Skeletal muscle tissue (tissue), 4 donors: ENCODE results near the gene SRBD1. TPM values are rescaled to one million over a fixed set of nuclear protein-coding genes. Genes with fewer than 3 reads are reported as not detected.

ENCODE experiments used
- H3K27ac ChIP-seq: one replicate; pipeline ENCODE4 v1.7.0; 2013; ENCODE audit warnings: mild to moderate bottlenecking, low read depth, low read length, inconsistent platforms
- H3K27me3 ChIP-seq, 3 donors: one replicate each; pipeline ENCODE4 v1.7.0; 2013; ENCODE audit warnings: low read length in 3 of 3; ENCODE audit not compliant: control insufficient read depth in 3 of 3, insufficient read depth in 3 of 3
- H3K36me3 ChIP-seq, 3 donors: one replicate each; pipeline ENCODE4 v1.7.0; 2013; ENCODE audit warnings: low read length in 3 of 3; ENCODE audit not compliant: control insufficient read depth in 3 of 3, insufficient read depth in 3 of 3
- H3K4me1 ChIP-seq, 3 donors: one replicate each; pipeline ENCODE4 v1.7.0; 2013; ENCODE audit warnings: low read length in 3 of 3, mild to moderate bottlenecking in 3 of 3; ENCODE audit not compliant: control insufficient read depth in 3 of 3, insufficient read depth in 3 of 3
- H3K4me3 ChIP-seq, 3 donors: one replicate each; pipeline ENCODE4 v1.7.0; 2013; ENCODE audit warnings: low read length in 3 of 3
- H3K9ac ChIP-seq, 3 donors: one replicate each; pipeline ENCODE4 v1.7.0; 2013; ENCODE audit warnings: low read length in 3 of 3, mild to moderate bottlenecking in 3 of 3, moderate library complexity in 2 of 3, low read depth in 1 of 3
- H3K9me3 ChIP-seq, 3 donors: one replicate each; pipeline ENCODE4 v1.7.0; 2013; ENCODE audit warnings: low read length in 3 of 3; ENCODE audit not compliant: control insufficient read depth in 3 of 3
- total RNA-seq: library from RNA; depleted of rRNA; stranded (reverse); fragments of >200 nt; gene quantifications from one replicate; pipeline ENCODE4 v1.2.3, GENCODE V29; 2014
- donor health status: Osteomylitis.

Gene SRBD1
- total RNA-seq, 1 donor from 2014 or later, result 57.9 TPM

- H3K27ac ChIP-seq, result no peak overlapping the region
Measured at GRCh38 chr2:45370369-45370768, 240.7 kb downstream of the SRBD1 start.

GRCh38 chr2:45368792-45369191, 242.3 kb downstream of the SRBD1 start:
- H3K9me3 ChIP-seq, result no peaks in the 10 kb centered on the region

More at GRCh38 chr2:45370369-45370768, 240.7 kb downstream of the SRBD1 start:
- Histone ChIP-seq H3K4me3 (no peak overlapping the region), H3K36me3 (no peaks in the 10 kb centered on the region), H3K27me3 (no peaks in the 10 kb centered on the region), H3K9ac (no peak overlapping the region), H3K9me3 (no peaks in the 10 kb centered on the region), H3K4me1 (no peaks in the 10 kb centered on the region)

DNA sequence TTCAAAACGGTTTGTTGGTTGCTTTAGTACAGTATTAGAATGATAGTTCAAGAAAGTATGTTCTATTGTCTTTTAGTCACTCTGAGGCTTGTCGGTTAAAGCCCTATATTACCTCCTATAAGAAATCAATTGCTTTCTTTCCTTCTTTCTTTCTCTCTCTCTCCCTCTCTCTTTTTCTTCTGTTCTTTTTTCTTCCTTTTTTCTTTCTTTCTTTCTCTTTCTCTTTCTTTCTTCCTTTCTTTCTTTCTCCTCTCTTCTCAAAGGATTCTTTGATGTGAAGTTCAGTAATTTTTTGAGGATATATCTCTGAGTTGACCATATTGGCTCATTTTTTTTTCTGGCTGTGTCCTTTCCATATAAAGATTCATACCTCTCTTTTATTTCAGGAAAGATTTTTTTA, 249.4 kb downstream of the SRBD1 start:
- no peaks in the 10 kb centered on the region for H3K27me3 ChIP-seq
- no peak overlapping the region for H3K9ac ChIP-seq
- no peaks in the 10 kb centered on the region for H3K36me3 ChIP-seq
- H3K4me1 ChIP-seq, result no peaks in the 10 kb centered on the region
- H3K4me3 ChIP-seq, result no peak overlapping the region
- H3K9me3 ChIP-seq, result no peaks in the 10 kb centered on the region
- no peak overlapping the region for H3K27ac ChIP-seq

More at GRCh38 chr2:45368792-45369191, 242.3 kb downstream of the SRBD1 start:
- Histone ChIP-seq H3K4me3 (no peak overlapping the region), H3K4me1 (no peaks in the 10 kb centered on the region), H3K27ac (no peak overlapping the region), H3K36me3 (no peaks in the 10 kb centered on the region), H3K9ac (no peak overlapping the region), H3K27me3 (no peaks in the 10 kb centered on the region)

GRCh38 chr2:45354776-45355175, 256.3 kb downstream of the SRBD1 start:
- Histone ChIP-seq H3K36me3 (no peaks in the 10 kb centered on the region), H3K9ac (no peak overlapping the region), H3K4me3 (no peak overlapping the region), H3K4me1 (no peaks in the 10 kb centered on the region), H3K27me3 (no peaks in the 10 kb centered on the region), H3K9me3 (no peaks in the 10 kb centered on the region), H3K27ac (no peak overlapping the region)

GRCh38 chr2:45353879-45354278, 257.2 kb downstream of the SRBD1 start:
- H3K36me3 ChIP-seq, result no peaks in the 10 kb centered on the region
- no peak overlapping the region for H3K27ac ChIP-seq
- H3K4me1 ChIP-seq, result no peaks in the 10 kb centered on the region
- no peak overlapping the region for H3K4me3 ChIP-seq
- no peaks in the 10 kb centered on the region for H3K27me3 ChIP-seq
- no peak overlapping the region for H3K9ac ChIP-seq
- no peaks in the 10 kb centered on the region for H3K9me3 ChIP-seq

DNA sequence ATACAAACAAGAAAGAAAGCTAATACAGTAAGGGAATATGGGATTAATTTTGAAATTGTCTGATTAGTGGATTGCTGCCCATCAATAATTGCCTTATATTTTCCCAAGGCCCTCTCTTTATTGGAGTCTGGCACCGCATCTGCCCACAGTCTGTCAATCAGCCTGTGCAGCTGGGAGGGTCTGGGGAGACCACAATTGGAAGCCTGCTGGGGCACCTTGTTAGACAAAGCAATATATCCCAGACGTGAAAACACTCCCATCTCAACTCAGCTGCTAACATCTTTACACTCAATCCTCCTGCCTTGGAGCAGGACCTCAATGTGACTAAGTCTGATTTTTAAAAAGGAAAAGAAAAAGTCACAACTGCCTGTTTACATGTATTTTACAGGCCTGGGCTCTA, 258.6 kb downstream of the SRBD1 start:
- Histone ChIP-seq H3K36me3 (no peaks in the 10 kb centered on the region), H3K27ac (no peak overlapping the region), H3K9ac (no peak overlapping the region), H3K9me3 (no peaks in the 10 kb centered on the region), H3K27me3 (no peaks in the 10 kb centered on the region), H3K4me3 (no peak overlapping the region), H3K4me1 (no peaks in the 10 kb centered on the region)

GRCh38 chr2:45345331-45346234, 265.5 kb downstream of the SRBD1 start:
- no peaks in the 10 kb centered on the region for H3K4me1 ChIP-seq
- H3K4me3 ChIP-seq, result no peak overlapping the region
- no peak overlapping the region for H3K9ac ChIP-seq
- no peaks in the 10 kb centered on the region for H3K36me3 ChIP-seq
- H3K9me3 ChIP-seq, result no peaks in the 10 kb centered on the region
- H3K27ac ChIP-seq, result no peak overlapping the region
- peaks cover 0 to 7% (median 0%) of the 10 kb centered on the region in 3 donors for H3K27me3 ChIP-seq

- Histone ChIP-seq H3K4me1 (no peaks in the 10 kb centered on the region), H3K27ac (no peak overlapping the region), H3K27me3 (peaks cover 0 to 7% (median 0%) of the 10 kb centered on the region in 3 donors), H3K9ac (no peak overlapping the region), H3K9me3 (no peaks in the 10 kb centered on the region), H3K4me3 (no peak overlapping the region), H3K36me3 (no peaks in the 10 kb centered on the region)
Measured at GRCh38 chr2:45344502-45344901, 266.6 kb downstream of the SRBD1 start.

DNA sequence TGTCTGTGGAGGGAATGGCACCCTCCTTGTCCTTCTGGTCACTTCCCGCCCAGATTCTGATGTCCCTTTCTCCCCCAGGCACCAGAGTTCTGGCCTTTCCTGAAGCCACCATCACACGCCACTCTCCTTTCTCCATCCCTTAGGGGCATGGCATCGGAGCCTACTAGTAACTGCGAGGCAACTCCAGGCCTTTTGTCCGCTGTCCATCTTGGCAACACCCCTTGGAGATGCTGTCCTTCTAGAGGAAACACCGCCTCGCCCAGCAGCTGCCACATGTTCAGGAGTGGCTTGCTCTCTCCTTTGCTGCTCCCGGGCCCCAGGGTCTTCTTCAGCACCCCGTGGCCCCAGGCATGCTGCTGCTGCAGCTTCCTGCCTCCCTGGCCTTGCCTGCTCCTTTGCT, 267.0 kb downstream of the SRBD1 start:
- Histone ChIP-seq H3K9ac (no peak overlapping the region), H3K4me3 (no peak overlapping the region), H3K27me3 (peaks cover 0 to 7% (median 0%) of the 10 kb centered on the region in 3 donors), H3K9me3 (no peaks in the 10 kb centered on the region), H3K4me1 (no peaks in the 10 kb centered on the region), H3K36me3 (no peaks in the 10 kb centered on the region), H3K27ac (no peak overlapping the region)

DNA sequence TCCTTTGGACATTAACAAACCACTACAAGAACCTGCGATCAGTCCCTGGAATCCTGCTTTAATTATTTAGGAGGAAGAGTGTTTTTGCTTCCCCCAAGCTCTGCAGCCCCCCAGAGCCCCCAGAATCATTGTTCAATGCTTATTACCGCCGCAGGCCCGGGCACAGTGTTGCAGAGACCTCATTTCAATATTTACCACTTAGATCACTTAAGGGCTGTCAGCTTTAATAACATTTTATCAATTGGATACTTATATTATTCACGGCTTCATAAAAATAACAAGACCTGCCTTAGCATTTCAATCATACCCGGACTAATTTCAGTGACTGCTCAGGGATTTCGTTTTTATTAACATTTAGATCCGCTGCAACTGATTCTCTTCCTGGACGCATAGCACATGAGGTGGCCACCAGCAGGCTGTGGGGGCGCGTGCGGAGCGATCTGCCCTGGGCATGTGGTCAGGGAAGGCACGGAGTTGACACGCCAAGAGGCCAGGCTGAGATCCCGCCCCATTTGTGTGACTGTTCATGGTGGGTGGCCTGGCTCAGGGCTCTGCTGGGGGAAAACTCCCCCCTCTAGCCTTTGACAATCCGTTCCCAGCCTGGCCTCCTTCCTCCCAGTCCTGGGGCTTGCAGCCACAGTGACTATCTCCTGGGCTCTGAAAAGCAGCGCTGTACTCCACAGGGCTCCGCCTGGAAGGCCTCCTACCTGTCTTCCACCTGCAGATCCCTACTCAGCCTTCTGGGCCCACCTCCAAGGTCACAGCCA, 267.6 kb downstream of the SRBD1 start:
- H3K36me3 ChIP-seq, result no peaks in the 10 kb centered on the region
- no peaks in the 10 kb centered on the region for H3K9me3 ChIP-seq
- H3K27ac ChIP-seq, result no peak overlapping the region
- H3K4me1 ChIP-seq, result no peaks in the 10 kb centered on the region
- no peak overlapping the region for H3K4me3 ChIP-seq
- H3K9ac ChIP-seq, result no peak overlapping the region
- peaks cover 0 to 7% (median 0%) of the 10 kb centered on the region in 3 donors for H3K27me3 ChIP-seq
